GM18867 (cell line): ENCODE results near the gene MYO1G.

Experiments used
- ATAC-seq: cut with Tn5 transposase; IDR thresholded peaks from one replicate; pipeline ENCODE4 v1.9.1; 2021; ENCODE audit warnings: mild to moderate bottlenecking, moderate library complexity; ENCODE audit not compliant: unreplicated experiment

MYO1G gene

GRCh38 chr7:44981035-44981706 is 2.4 kb upstream of the MYO1G start:
- no peak for ATAC-seq

GRCh38 chr7:44980393-44981034 is 1.7 kb upstream of the MYO1G start:
- peak; percentile 43 for ATAC-seq

DNA sequence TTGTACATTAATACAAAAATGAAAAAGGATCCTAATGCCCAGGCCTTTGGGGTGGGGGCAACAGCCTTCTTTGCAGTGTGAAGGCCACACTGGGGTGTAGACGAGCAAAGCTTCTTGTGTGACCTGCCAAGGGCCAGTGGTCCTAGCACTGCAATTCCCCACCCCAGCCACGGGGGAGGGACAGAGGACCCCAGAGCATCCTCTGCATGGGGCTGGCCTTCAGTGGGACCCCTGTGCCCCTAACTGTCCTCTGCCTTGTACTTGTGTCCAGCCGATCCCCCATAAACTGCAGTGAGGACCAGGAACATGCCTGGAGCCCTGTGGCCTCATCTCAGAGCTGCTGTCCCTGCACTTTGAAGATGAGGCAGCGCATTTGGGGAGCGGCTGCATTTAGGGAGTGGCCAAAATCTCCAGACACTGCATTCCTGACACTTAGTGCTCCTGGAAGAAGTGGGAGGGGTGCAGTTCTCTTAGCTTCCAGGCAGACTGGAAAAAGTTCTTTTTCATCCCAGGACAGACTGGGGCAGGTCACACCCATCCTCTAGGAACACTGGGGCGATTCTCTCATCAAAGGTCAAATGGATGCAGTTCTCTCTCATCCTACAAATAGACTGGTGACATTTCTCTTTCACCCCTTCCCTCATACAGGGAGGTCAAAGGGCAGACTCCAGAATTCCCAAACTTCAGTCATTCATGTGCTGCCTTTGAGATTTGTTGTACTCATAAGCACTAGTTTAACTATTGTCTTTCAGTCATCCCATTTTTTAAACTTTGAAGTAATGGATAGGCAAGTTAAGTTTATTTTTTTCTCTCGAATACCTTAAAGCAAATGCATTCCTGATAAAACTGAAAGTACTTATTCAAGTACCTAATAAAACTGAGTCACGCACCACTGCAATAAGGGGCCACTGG is 922 bp upstream of the MYO1G start:
- no peak for ATAC-seq

DNA sequence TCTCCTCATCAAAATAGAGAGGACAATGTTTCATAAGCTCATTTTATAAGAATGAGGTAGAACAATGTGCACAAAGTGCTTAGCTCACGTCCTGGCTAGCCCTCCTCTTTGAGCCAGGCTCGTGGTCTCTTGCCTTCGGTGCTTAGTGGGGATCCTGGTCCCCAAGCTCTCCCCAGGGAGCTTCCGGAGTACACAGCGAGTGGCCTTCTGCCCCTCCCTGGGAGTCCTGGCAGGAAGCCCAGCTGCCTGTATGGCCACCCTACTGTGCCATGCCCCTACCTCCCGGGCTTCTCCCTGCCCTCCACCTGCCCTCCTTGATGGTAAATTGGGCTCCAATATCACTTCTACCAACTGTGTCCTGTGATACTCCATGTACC is 868 bp downstream of the MYO1G start:
- no peak for ATAC-seq

DNA sequence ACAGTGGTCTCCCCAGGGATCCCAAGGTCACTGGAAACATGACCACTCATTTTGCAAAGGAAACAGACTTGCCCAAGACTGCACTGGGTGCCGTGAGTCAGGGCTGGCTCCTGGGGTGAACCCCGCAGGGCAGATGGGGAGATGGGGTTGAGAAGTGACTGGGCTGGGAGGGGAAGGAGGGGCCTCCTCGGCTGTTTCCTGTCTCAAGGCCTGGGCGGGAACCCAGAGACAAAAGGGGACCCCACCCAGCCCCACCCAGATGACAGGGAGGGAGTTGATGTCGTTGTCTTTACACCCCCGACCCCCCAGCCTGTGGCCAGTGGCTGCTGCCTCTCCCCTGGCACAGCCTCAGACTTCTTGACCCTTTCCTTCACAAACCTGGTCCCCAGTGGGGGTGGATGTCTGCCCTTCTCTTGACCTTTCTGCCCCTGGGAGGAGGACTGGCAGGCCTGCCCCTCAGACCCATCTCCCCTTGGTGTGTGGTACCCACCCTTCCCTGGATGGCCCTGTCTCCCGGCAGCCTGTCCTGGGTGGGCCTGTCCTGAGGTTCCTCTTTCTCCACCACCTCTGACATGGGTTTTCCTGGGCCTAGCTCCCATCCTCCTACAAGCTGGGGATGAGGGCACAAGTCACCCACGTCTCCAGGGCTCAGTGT is 1.4 kb downstream of the MYO1G start:
- no peak for ATAC-seq

DNA sequence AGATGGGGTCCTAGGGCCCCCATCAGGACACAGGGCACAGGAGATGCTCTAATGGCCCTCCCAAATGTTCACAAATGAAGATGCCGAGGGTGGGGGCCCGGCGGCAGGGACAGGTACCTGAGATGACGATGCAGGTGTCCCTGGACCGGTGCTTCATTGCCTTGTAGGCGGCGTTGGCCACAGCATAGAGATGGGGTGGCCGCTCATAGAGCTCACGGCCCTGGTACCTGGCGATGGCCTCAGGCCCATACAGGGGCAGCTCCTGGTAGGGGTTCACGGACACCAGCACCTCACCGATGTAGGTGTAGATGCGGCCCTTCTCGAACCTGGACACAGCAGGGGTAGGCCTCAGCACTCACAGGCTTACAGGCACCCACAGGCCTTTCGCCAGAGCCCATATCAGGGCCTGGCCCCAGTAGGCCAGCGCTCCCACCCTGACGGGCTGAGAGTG is 2.0 kb downstream of the MYO1G start:
- ATAC-seq, result no peak

GRCh38 chr7:44976040-44976745 is 2.6 kb downstream of the MYO1G start:
- ATAC-seq, result no peak

DNA sequence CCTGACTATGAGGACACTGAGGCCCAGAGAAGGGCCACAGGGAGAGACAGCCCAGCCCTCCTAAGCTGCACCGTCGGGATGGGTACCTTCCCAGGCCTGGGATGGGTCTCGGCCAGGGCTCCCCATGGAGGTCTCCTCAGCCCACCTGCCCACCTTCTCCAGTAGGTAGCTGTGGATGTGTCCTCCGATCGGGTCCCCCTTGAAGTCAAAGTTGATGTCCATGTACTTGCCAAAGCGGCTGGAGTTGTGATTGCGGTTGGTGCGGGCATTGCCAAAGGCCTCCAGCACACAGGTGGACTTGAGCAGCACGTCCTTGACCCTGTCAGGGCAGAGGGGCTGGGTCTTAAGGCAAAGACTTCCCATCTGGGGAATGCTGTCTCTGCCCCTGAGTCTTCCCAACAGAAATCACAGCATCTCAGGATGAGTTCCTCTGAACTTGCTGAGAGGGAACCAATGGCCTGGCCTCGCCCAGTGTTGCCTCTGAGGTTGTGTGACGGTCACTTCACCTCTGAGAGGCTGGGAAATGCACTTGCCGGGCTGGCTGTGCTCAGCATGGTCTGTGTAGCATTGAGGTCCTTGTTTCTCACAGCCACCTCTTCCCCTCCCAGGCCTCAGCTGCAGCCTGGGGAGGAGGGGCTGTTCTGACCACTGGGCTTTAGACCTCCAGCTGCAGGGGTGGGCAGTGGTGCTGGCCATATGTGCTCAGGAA is 3.3 kb downstream of the MYO1G start:
- ATAC-seq, result no peak

GRCh38 chr7:44974549-44974948 is 4.3 kb downstream of the MYO1G start:
- ATAC-seq, result no peak

GRCh38 chr7:44973610-44974401 is 5.0 kb downstream of the MYO1G start:
- ATAC-seq, result no peak

DNA sequence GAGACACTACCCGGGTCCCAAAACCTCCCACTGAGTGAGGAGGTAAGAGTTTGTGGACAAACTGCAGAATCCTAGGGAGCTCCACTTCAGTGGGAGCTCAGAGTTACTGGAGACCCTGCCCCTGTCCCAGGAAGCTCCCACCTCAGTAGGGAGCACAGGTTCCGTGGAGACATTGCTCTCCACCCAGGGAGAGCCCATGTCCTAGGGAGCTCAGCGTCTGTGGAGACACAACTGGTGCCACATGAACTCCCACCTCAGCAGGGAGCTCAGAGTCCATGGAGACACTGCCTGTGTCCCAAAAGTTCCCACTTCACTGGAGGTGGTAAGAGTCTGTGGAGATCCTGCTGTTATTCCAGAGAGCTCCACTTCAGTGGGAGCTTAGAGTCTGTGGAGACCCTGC is 6.3 kb downstream of the MYO1G start:
- no peak for ATAC-seq

DNA sequence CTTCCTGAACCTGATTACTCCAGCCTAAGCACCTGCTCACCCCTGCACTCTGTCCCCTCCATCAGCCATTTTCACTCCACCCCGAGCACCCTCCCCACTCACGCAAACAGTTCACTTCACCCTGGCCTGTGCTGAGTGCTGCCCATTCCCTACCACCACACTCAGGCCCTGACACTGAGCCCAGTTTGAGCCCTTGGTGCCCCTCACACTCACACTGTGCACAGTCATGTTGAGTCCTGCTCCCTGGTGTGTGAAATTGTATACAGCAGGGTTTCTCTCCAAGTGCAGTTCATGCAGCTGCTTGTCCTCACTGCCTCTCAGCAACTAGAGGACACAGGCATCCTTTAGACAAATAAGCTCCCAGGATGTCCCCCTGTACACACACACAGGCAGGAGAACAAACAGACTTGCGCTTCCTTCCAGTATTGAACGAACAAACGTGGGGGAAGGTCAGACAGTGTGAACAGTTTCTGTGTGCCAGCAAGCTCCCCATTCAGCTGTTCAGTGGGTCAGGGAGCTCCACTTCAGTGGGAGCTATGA is 6.8 kb downstream of the MYO1G start:
- ATAC-seq, result no peak

- no peak for ATAC-seq
These were observed 7.5 kb downstream of the MYO1G start for GRCh38 chr7:44971188-44971901.

- no peak for ATAC-seq
These were observed 8.2 kb downstream of the MYO1G start for GRCh38 chr7:44970523-44971051.

- ATAC-seq, result no peak
These were observed 8.9 kb downstream of the MYO1G start for GRCh38 chr7:44969701-44970522.

- ATAC-seq, result no peak
These were observed 9.6 kb downstream of the MYO1G start for GRCh38 chr7:44969049-44969700.
